ENCODE results near the gene SEMA3G.

The SEMA3G gene

GRCh38 chr3:52387481-52387880, 57.4 kb downstream of the SEMA3G start:
- in situ Hi-C loops (cut with HindIII; ENCODE audit: low pct_ligation_motif_present, low sequenced_read_pairs): no loop called here
- no peak for TF ChIP-seq CTCF (IDR thresholded peaks at IDR 0.05; ENCODE audit: low read depth, low read length, missing control alignments)
- DNase-seq: no peak
- Histone ChIP-seq H3K36me3 (replicated peaks) (no peaks in the 10 kb centered on the region), H3K27me3 (replicated peaks) (no peaks in the 10 kb centered on the region), H3K27ac (no peak overlapping the region), H3K4me3 (ENCODE audit: low read depth, low read length) (no peak overlapping the region)

- in situ Hi-C loops (cut with HindIII; ENCODE audit: low pct_ligation_motif_present, low sequenced_read_pairs): no loop called here
- Histone ChIP-seq H3K36me3 (replicated peaks) (no peaks in the 10 kb centered on the region), H3K4me3 (ENCODE audit: low read depth, low read length) (no peak overlapping the region), H3K27me3 (replicated peaks) (no peaks in the 10 kb centered on the region), H3K27ac (no peak overlapping the region)
- DNase-seq: peak; percentile 21
- TF ChIP-seq CTCF (IDR thresholded peaks at IDR 0.05; ENCODE audit: low read depth, low read length, missing control alignments): peak; percentile 80
Measured at GRCh38 chr3:52385157-52385556, 59.7 kb downstream of the SEMA3G start.

- no peaks in the 10 kb centered on the region for H3K27me3 ChIP-seq (replicated peaks)
- no peak for DNase-seq
- in situ Hi-C loops (cut with HindIII; ENCODE audit: low pct_ligation_motif_present, low sequenced_read_pairs): no loop called here
- no peak for TF ChIP-seq CTCF (IDR thresholded peaks at IDR 0.05; ENCODE audit: low read depth, low read length, missing control alignments)
- no peak overlapping the region for H3K27ac ChIP-seq
- no peaks in the 10 kb centered on the region for H3K36me3 ChIP-seq (replicated peaks)
- H3K4me3 ChIP-seq (ENCODE audit: low read depth, low read length): no peak overlapping the region
Measured at GRCh38 chr3:52384019-52384761, 60.7 kb downstream of the SEMA3G start.

- Histone ChIP-seq H3K4me3 (ENCODE audit: low read depth, low read length) (no peak overlapping the region), H3K27me3 (replicated peaks) (no peaks in the 10 kb centered on the region), H3K27ac (no peak overlapping the region), H3K36me3 (replicated peaks) (no peaks in the 10 kb centered on the region)
- DNase-seq: no peak
- in situ Hi-C loops (cut with HindIII; ENCODE audit: low pct_ligation_motif_present, low sequenced_read_pairs): no loop called here
- TF ChIP-seq CTCF (IDR thresholded peaks at IDR 0.05; ENCODE audit: low read depth, low read length, missing control alignments): no peak
Measured at GRCh38 chr3:52383446-52383845, 61.5 kb downstream of the SEMA3G start.

Measured in brain microvascular endothelial cell (primary cell).